GM19438 (cell line): ENCODE results near the gene PPIL4.
"Not testable (repeated sequence)": the region's sequence is repeated elsewhere in the genome, so short reads cannot be mapped to it uniquely, and the experiment has no call there.

Experiments
- ATAC-seq: cut with Tn5 transposase; IDR thresholded peaks from one replicate; pipeline ENCODE4 v1.9.1; 2021; ENCODE audit warnings: low read depth; ENCODE audit not compliant: unreplicated experiment

PPIL4 gene

DNA sequence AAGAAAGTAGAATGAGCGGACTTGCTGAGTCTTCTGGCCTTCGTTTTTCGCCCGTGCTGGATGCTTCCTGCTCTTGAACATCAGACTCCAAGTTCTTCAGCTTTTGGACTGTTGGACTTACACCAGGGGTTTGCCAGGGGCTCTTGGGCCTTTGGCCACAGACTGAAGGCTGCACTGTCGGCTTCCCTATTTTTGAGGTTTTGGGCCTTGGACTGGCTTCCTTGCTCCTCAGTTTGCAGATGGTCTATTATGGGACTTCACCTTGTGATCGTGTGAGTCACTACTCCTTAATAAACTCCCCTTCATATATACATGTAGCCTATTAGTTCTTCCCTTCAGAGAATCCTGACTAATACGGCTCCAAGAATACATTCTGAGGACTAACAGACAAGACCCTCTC lies 83.1 kb downstream of the PPIL4 start:
- ATAC-seq = not testable (repeated sequence)

- ATAC-seq = no peak
Measured at GRCh38 chr6:149461670-149462069, 84.2 kb downstream of the PPIL4 start.

DNA sequence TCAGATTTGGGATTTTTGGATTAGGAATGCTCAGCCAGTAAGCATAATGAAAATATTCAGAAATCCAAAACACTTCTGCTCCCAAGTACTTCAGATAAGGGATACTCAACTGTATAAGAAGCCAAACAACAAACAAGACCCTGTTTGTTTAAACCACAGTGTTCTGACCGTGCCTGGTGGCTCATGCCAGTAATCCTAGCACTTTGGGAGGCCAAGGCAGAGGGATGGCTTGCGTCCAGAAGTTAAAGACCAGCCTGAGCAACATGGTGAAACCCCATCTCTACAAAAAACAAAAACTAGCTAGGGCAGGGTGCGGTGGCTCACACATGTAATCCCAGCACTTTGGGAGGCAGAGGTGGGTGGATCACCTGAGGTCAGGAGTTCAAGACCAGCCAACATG lies 85.6 kb downstream of the PPIL4 start:
- not testable (repeated sequence) for ATAC-seq

DNA sequence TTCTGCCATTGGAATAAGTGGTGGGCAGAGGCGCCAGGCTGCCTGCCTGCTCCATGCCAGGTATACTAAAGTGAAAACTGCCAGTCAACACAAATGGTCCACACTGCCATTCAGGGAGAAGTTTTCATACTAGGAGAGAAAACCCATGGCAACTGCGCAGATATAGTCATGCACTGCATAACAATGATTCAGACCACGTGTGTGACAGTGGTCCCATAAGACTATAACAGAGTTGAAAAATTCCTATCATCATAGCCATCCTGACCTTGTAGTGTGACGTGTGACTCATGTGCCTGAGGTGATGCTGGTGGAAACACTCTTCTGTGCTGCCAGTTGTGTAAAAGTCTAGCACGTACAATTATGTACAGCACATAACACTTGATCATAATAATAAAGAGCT lies 86.1 kb downstream of the PPIL4 start:
- no peak for ATAC-seq

DNA sequence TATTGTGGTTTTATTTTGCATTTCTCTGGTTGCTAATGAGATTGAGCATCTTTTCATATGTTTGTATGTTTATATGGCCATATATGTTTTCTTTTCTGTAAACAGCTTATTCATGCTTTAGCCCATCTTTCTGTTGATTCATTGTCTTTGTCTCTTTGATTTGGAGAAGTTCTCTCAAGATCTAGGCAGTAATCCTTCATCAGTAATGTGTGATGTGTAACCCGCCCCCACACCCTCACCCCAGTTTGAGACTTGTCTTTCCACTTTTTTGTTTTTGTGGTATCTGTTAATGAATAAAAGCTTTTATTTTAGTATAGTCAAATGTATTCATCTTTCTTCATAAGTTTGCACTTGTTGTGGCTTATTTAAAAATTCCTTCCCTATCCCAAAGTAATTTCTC lies 87.0 kb downstream of the PPIL4 start:
- ATAC-seq = no peak

DNA sequence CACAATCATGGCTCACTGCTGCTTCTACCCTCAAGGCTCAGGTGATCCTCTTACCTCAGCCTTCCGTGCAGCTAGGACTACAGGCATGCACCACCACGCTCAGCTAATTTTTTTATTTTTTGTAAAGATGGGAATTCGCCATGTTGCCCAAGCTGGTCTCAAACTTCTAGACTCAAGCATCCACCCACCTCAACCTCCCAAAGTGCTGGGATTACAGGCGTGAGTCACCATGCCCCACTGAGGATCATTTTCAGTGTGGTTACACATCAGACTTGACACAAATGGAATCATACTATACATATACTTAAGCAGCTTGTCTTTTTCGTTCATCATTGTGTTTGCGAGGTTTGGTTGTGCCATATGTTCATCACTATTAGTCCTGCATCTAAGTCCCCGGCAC lies 87.6 kb downstream of the PPIL4 start:
- no peak for ATAC-seq

DNA sequence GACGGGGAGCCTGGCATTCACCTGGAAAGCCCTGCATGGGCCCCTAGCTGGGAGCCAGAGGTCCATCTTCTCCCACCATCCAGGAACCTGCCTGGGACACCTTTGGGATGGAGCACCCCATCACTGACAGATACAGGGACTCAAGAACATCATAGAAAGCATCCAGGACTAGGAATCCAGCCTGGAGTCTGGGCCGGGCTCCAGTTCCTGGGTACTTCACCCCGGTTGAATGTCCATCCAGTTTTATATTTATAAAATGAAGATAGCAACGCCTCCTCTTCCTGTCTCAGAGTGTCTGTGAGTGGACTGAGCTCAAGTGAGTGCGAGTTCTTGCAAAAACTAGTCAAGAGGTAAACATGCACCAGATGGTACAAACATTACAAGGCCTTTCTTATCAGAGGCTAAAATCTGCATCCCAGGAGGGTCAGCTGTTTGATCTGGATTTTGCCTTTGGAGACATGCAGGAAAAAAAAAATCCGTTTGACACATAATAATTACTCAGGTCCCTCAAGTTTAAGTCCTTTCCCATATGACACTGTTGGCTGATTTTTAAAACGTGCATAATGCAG lies 88.4 kb downstream of the PPIL4 start:
- no peak for ATAC-seq

DNA sequence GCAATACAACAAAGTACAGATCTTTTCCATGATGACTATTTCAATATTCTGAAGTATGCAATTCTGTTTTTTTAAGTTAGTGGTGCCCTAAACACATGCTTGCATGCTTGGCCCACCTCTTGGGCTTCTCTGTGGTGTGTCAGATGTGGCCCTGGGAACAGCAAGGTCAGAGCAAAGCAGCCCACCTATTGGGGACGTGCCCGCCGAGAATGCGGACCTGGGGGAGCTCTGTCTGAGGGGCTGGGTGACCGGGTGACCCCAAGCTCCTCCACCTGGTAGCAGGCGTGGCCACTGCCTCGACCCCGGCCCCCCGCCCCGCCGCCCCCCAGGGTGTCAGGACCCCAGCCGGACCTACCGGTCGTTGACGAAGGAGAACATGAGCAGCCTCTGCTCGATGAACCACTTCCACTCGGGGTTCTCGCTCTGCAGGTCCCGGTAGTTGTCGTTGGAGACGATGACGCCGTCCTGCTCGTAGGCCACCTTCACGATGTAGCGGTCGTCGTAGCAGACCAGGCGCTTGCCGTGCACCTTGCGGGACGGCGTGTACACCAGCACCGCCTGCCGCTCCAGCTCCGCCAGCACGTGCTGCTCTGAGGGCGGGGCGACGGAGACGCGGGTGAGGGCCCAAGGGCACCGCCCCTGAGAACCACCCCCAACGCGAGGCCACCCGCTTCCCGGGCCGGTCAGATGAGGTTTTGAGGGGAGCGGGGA lies 89.4 kb downstream of the PPIL4 start:
- no peak for ATAC-seq

GRCh38 chr6:149455031-149455732 lies 90.7 kb downstream of the PPIL4 start:
- no peak for ATAC-seq
